Measurements from ENCODE around the gene RNF225. TPM values are rescaled to one million over a fixed set of nuclear protein-coding genes. Genes with fewer than 3 reads are reported as not detected.

The RNF225 gene
- total and polyA plus RNA-seq, 9 of the 15 experiments (the other 6 are each of a cell fraction or from before 2014, with no cell fraction given): 0.33 TPM; not detected in 8

GRCh38 chr19:58380662-58381459 lies 14.6 kb upstream of the RNF225 start, which contains the start of gene ZNF837 (continued):
- TF ChIP-seq, protein P1, sequence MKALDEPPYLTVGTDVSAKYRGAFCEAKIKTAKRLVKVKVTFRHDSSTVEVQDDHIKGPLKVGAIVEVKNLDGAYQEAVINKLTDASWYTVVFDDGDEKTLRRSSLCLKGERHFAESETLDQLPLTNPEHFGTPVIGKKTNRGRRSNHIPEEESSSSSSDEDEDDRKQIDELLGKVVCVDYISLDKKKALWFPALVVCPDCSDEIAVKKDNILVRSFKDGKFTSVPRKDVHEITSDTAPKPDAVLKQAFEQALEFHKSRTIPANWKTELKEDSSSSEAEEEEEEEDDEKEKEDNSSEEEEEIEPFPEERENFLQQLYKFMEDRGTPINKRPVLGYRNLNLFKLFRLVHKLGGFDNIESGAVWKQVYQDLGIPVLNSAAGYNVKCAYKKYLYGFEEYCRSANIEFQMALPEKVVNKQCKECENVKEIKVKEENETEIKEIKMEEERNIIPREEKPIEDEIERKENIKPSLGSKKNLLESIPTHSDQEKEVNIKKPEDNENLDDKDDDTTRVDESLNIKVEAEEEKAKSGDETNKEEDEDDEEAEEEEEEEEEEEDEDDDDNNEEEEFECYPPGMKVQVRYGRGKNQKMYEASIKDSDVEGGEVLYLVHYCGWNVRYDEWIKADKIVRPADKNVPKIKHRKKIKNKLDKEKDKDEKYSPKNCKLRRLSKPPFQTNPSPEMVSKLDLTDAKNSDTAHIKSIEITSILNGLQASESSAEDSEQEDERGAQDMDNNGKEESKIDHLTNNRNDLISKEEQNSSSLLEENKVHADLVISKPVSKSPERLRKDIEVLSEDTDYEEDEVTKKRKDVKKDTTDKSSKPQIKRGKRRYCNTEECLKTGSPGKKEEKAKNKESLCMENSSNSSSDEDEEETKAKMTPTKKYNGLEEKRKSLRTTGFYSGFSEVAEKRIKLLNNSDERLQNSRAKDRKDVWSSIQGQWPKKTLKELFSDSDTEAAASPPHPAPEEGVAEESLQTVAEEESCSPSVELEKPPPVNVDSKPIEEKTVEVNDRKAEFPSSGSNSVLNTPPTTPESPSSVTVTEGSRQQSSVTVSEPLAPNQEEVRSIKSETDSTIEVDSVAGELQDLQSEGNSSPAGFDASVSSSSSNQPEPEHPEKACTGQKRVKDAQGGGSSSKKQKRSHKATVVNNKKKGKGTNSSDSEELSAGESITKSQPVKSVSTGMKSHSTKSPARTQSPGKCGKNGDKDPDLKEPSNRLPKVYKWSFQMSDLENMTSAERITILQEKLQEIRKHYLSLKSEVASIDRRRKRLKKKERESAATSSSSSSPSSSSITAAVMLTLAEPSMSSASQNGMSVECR (CRISPR knock-in tag; IDR thresholded peaks at IDR 0.05): no peak; the same call in none of the 2 replicates
- no peak for TF ChIP-seq GTF2A2 (tag; IDR thresholded peaks at IDR 0.05)
- TF ChIP-seq POLR3A (IDR thresholded peaks at IDR 0.05; ENCODE audit: borderline replicate concordance, extremely low read depth, insufficient read depth, insufficient read length): no peak
- TF ChIP-seq U2AF1 (optimal IDR thresholded peaks at IDR 0.05; ENCODE audit: low read depth, low read length): peak; percentile 97
- TF ChIP-seq ZNF76 (CRISPR knock-in tag; IDR thresholded peaks at IDR 0.05; ENCODE audit: borderline replicate concordance): peak; percentile 79; the same call in 1 of the 2 replicates
- TF ChIP-seq LCOR (CRISPR knock-in tag; IDR thresholded peaks at IDR 0.05): no peak
- TF ChIP-seq RBM25 (IDR thresholded peaks at IDR 0.05; ENCODE audit: low read depth, low read length, severe bottlenecking): peak; percentile 83
- TF ChIP-seq, protein P2, sequence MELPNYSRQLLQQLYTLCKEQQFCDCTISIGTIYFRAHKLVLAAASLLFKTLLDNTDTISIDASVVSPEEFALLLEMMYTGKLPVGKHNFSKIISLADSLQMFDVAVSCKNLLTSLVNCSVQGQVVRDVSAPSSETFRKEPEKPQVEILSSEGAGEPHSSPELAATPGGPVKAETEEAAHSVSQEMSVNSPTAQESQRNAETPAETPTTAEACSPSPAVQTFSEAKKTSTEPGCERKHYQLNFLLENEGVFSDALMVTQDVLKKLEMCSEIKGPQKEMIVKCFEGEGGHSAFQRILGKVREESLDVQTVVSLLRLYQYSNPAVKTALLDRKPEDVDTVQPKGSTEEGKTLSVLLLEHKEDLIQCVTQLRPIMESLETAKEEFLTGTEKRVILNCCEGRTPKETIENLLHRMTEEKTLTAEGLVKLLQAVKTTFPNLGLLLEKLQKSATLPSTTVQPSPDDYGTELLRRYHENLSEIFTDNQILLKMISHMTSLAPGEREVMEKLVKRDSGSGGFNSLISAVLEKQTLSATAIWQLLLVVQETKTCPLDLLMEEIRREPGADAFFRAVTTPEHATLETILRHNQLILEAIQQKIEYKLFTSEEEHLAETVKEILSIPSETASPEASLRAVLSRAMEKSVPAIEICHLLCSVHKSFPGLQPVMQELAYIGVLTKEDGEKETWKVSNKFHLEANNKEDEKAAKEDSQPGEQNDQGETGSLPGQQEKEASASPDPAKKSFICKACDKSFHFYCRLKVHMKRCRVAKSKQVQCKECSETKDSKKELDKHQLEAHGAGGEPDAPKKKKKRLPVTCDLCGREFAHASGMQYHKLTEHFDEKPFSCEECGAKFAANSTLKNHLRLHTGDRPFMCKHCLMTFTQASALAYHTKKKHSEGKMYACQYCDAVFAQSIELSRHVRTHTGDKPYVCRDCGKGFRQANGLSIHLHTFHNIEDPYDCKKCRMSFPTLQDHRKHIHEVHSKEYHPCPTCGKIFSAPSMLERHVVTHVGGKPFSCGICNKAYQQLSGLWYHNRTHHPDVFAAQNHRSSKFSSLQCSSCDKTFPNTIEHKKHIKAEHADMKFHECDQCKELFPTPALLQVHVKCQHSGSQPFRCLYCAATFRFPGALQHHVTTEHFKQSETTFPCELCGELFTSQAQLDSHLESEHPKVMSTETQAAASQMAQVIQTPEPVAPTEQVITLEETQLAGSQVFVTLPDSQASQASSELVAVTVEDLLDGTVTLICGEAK (IDR thresholded peaks at IDR 0.05): peak; percentile 99
- TF ChIP-seq, protein P2 (CRISPR knock-in tag; IDR thresholded peaks at IDR 0.05): no peak
- no peak for TF ChIP-seq FOXA1 (IDR thresholded peaks at IDR 0.05; ENCODE audit: borderline replicate concordance)
- no peak for TF ChIP-seq CBFA2T2 (conservative IDR thresholded peaks at IDR 0.05)
- peak; percentile 92 to 93 for TF ChIP-seq NONO (IDR thresholded peaks at IDR 0.05; ENCODE audit: low read depth in 2 of 2, low read length in 1 of 2)
